ENCODE measurements around the gene KCNJ10.
A peak's percentile ranks its signal among the peaks of the same experiment; 100 is the strongest.

The KCNJ10 gene

DNA sequence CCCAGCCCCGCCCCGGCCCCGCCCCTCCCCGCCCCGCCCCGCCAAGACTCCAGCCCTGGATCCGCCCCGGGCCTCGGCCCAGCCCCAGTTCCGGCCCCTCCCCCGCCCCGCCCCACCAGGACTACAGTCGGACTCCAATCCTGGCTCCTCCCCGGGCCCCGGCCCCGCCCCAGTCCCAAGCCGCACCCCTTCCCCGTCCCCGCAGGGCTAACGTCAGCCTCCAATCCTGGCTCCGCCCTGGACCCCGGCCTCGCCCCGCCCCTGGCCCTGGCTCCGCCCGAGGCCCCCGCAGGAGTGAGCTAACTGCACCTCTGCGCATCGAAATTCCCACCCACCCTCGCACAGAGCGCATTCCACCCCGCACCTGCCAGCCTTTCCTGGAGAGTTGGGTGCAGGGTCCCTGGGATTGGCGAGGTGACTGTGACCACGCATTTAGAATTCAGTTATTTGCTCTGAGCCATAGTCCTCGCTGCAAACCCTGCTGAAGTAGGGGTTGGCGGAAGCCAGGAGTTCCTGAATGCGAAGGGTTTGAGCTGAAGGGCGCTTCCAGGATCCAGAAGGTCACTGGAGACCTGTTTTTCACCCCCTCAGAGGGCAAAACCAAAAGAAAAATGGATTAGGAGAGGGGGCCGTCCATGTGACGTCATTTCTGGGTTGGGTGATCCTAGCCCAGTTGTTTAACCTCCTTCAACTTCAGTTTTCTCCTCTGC, 29.0 kb upstream of the KCNJ10 start:
- DNase-seq, result no peak

DNA sequence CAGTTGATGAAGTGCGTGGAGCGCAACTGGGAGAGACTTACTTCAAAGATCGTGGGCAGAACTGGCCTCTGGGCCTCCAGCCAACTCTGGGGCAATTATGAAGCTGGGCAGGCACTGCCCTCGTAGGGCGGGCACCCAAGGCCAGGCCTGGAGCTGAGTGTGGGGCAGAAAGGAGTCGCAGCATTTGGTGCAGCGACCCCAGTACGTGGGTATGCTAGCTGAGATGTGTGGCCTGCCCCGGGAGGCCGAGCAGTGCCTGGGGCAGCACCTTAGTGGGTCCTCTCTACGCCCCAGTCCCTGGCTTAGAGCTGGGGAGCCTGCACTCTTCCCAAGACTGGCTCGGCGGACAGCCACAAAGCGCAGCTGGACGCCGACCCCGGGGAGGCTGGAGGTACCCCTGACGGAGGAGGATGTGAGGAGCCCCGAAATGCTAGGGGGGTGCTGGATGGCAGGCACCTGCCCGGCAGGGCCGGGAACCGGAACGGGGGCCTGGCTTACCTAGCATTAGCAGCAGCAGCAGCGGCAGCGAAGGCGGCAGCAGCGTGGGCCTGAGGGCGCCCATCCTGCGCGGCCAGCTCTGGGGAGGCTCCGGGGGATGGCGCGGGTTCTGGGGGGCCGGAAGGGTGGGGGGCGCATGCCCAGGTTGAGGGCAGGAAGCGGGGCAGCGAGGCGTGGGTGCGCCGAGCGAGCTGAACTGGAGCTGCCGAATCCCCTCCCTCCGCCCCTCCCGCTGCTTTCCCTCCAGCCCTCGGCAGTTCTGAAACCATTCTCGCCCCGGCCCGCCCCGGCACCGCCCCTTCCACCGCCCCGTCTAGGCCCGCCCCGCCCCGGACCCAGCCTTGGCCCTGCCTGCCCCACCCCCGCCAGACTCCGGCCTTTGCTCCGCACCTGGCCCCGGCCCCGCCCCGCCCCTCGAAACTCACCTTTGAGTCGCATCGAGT, 28.2 kb upstream of the KCNJ10 start, which contains the start of gene IGSF8:
IGSF8 (minus strand) TSS at position 709 of the 941 bp plus-strand sequence; CDS start at position 562, 147 bp downstream.
- DNase-seq, result peak; percentile 84

DNA sequence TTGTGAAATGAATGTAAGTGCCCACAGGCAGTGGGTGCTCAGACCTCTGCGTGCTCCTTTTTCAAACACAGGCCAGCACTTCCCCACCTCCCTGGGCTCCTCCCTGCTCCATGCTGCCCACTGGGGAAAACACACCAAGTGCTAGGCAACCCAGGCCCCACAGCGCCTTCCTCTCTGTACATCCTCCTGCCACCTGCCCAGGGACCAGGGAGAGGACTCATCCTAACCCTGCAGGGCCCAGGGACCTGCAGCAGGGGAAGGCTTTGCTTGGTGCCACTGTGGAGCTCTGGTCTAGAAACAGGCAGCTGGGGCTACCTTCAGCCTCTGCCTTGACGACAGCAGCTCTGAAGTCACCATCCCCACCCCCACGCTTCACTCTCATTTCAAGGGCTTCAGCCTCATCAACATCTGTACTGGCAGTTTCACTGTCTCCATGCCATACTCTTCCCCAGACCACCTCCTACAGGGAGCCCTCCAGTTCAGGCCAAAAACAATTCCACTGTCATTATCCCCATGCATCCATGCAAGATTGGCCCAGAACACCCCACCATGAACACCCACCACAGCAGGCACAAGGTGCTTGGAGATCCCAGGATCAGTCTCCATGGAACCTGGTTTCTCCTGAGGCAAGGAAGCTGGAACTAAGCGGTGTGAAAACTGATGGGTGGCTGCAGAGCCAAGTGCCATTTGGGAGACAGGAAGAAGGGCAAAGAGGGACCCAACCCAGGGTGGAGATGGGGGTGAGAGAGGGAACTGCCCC, 27.4 kb upstream of the KCNJ10 start:
- no peak for DNase-seq

- no peak for DNase-seq
Measured at GRCh38 chr1:160096274-160097116, 26.5 kb upstream of the KCNJ10 start.

- no peak for DNase-seq
Measured at GRCh38 chr1:160095382-160096105, 25.6 kb upstream of the KCNJ10 start.

DNA sequence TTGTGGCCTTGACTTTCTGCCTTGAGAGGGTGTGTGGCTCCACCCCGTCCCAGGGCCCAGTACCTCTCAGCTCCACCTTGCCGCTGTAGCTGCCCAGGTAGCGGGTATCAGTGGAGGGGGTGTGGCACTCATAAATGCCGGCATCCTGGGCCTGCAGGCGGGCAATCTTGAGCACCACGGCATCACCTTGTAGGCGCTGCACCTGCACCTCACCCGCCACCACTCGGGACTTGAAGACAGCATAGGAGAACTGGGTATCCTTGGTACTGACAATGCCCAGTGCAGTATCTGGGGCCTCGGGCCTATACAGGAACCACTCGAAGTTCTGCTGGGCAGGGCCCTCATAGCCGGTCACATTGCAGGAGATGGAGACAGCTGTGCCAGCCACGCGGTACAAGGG, 24.8 kb upstream of the KCNJ10 start:
- no peak for DNase-seq

DNA sequence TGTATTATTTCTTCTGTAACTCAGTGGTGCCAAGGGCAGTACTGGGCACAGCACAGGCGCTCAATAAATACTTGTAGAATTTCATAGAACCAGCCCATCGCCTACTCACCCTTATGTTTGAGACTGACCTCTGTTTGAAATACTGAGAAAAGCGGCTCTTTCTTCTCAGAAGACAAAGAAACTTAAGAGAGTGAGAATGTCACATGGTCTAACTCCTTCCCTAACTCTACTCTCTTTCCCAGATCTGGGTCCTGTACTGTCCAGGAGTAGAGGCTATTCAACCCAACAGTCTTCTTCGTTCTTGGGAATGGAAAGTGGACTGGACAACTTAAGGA, 24.3 kb upstream of the KCNJ10 start:
- DNase-seq, result no peak

DNA sequence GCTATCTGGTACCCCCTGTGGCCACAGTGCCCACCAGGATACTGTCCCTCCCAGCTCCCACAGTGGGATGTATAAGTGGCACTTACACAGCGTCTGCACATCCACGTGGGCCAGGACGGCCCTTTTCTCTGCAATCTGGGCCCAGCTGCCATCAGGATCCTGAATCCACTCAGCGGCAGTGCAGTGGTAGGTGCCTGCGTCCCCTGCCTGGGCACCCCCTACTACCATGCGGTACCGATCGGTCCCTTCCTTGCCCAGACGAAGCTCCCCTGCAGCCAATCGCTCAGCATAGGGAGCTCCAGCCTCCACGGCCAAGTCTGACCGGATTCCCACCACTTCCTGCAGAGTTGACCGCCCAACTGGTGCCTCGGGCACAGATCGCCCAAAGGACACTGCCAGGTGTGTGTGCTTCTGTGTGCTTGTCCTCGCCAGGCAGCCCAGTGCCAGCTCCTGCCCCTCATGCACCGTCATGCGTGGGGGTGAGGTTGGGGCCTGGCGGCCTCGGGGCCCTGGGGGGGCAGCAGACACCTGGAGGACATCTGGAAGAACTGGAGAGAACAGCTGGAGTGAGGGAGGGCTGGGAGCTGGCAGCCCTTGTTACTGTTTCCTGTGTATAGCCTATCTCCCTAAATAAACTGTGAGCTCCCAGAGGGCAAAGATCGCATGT, 23.8 kb upstream of the KCNJ10 start:
- no peak for DNase-seq

- DNase-seq, result no peak
Measured at GRCh38 chr1:160093069-160093395, 23.1 kb upstream of the KCNJ10 start.

DNA sequence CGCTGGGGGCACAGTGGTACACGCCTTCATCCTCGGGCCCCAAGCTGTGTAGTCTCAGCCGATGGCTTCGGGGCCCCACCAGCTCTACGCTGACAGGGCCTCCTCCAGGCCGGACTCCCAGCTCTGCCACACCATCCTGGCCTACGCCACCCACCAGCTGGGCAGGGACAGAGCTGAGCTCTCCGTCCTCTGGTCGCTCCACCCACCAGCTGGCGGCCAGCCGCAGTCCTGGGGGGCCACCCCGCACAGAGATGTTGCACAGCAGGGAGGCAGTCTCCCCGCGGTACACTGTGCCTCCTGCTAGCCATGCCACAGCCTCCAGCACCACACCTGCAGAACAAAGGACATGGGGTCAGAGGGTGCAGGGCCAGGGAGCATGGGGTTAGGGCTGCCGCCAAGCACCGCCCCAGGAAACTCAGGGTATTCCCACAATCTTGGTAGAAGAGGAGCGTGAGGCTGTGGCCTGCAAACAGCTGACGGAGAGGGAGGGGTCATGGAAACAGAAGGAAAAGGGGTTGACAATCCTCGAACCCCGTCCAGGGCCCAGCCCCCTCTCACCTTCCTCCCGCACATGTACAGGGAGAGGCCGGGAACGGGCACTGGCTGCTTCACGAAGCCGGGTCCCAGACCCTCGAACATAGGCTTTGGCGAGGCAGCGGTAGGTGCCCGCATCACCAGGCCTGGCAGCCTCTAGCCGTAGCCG, 22.6 kb upstream of the KCNJ10 start:
- no peak for DNase-seq

GRCh38 chr1:160091666-160092223, 21.8 kb upstream of the KCNJ10 start:
- no peak for DNase-seq

- DNase-seq, result no peak
Measured at GRCh38 chr1:160090760-160091159, 20.8 kb upstream of the KCNJ10 start.

DNA sequence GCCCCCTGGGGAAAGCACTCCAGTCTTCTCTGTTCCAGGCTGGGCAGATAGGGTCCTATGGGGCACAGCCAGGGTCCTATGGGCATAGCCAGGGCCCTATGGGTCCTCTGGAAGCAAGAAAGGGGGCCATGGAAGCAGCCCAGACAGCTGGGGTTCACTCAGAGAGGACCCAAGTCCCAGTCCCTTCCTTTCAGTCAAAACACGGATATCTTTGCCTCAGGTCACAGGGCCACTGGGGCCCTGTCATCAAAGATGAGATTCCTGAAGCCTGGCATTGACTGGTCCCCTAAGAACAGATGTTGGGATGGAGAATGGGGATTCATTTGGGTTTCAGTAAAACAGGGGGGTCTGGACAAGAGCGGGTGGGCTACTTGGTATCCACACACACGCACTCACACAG, 19.9 kb upstream of the KCNJ10 start:
- DNase-seq, result no peak

DNA sequence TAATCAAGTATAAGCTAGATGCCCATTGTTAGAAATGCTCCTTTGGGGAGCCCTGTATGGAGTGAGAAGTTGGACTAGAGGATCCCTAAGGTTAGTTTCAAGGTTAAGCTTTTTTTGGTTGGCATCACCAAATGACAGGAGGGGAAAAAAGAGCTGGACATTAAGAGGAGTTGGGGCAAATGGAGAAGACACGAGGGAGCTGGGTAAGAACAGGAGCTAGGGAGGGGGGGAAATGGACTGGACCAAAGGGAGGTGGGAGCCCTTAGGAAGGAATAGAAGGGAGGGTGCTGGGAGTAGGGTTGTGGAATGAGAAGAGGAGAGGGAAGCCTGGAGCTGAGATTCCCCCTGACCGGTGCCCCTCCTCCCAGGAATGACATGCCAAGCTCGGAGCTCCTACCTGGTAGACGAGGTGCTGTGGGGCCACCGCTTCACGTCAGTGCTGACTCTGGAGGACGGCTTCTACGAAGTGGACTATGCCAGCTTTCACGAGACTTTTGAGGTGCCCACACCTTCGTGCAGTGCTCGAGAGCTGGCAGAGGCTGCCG, 17.2 kb upstream of the KCNJ10 start:
- no peak for DNase-seq

- no peak for DNase-seq
Measured at GRCh38 chr1:160086456-160086892, 16.5 kb upstream of the KCNJ10 start.

- DNase-seq, result peak; percentile 47
Measured at GRCh38 chr1:160085686-160086455, 15.9 kb upstream of the KCNJ10 start.

- DNase-seq, result no peak
Measured at GRCh38 chr1:160084771-160085321, 14.9 kb upstream of the KCNJ10 start.

DNA sequence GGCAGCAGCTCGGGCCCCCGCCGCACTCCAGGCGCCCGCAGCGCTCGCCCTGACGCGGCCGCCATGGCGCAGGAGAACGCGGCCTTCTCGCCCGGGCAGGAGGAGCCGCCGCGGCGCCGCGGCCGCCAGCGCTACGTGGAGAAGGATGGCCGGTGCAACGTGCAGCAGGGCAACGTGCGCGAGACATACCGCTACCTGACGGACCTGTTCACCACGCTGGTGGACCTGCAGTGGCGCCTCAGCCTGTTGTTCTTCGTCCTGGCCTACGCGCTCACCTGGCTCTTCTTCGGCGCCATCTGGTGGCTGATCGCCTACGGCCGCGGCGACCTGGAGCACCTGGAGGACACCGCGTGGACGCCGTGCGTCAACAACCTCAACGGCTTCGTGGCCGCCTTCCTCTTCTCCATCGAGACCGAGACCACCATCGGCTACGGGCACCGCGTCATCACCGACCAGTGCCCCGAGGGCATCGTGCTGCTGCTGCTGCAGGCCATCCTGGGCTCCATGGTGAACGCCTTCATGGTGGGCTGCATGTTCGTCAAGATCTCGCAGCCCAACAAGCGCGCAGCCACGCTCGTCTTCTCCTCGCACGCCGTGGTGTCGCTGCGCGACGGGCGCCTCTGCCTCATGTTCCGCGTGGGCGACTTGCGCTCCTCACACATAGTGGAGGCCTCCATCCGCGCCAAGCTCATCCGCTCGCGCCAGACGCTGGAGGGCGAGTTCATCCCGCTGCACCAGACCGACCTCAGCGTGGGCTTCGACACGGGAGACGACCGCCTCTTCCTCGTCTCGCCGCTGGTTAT, 14.2 kb upstream of the KCNJ10 start:
- peak; percentile 81 for DNase-seq
